GM21737 (cell line): ENCODE measurements around the gene P2RX1.
A peak's percentile ranks its signal among the peaks of the same experiment; 100 is the strongest.

Experiments
- ATAC-seq: cut with Tn5 transposase; IDR thresholded peaks from one replicate; pipeline ENCODE4 v1.9.1; 2021; ENCODE audit warnings: mild to moderate bottlenecking, moderate library complexity; ENCODE audit not compliant: unreplicated experiment

P2RX1 gene

GRCh38 chr17:3915995-3916696, at the start of gene P2RX1:
TSS of gene P2RX1 (minus strand) at chr17:3916465. CDS start at chr17:3916225, 240 bp downstream.
- ATAC-seq, result no peak

- ATAC-seq, result no peak
These were observed 49.0 kb upstream of the P2RX1 start for GRCh38 chr17:3965118-3965800.

GRCh38 chr17:3964203-3965117, 48.2 kb upstream of the P2RX1 start, which contains the start of gene ATP2A3:
TSS of gene ATP2A3 (minus strand) at chr17:3964437. CDS start at chr17:3964291, 146 bp downstream.
- ATAC-seq, result peak; percentile 51

DNA sequence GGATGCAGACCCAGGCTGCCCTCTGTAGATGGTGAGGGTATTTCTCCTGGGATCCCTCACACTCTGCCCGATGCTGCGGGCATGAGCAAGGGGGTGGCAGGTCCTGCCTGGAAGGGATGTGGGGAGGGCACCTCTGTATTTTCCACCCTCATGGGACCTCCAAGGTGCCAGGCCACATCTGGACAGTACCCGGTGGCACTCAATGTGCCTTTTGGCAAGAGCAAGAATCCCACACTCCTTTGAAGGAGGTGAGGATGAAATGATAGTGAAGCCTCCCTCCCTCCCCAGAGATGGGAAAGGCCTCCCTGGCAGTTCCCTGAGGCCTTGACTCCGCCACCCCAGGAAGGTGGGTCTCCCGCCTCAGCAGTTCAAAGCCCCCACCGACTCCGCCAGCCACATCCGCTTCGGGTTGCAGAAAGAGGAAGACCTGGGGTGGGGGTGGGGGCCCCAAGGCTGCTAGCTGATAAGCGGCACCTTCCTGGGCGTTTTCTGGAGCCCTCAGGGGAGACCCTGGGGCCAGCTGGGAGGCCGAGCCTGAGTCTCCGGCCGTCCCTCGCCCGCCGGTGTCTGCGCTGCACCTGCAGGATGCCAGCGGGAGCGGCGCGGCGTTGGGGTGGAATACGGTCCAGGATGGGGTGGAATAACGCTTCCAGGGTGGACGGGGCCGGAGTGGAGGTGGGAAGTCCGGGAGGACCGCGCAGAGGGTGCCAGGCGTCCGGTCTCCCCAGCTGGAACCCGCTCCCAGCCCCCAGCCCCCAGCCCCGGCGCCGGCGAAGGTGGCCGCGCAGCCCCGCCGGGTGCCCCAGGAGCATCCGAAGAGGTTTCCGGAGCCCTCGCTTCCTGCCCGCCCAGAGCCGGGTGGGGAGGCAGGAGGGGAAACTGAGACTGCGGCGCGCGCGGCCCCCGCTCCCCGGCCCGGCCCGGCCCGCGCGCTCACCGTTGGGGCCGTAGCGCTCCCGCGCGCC, 47.3 kb upstream of the P2RX1 start:
- peak; percentile 18 for ATAC-seq

GRCh38 chr17:3962965-3963236, 46.6 kb upstream of the P2RX1 start:
- no peak for ATAC-seq

- ATAC-seq, result no peak
These were observed 46.1 kb upstream of the P2RX1 start for GRCh38 chr17:3962217-3962964.

GRCh38 chr17:3961564-3962047, 45.3 kb upstream of the P2RX1 start:
- no peak for ATAC-seq

- no peak for ATAC-seq
These were observed 44.5 kb upstream of the P2RX1 start for GRCh38 chr17:3960764-3961163.

DNA sequence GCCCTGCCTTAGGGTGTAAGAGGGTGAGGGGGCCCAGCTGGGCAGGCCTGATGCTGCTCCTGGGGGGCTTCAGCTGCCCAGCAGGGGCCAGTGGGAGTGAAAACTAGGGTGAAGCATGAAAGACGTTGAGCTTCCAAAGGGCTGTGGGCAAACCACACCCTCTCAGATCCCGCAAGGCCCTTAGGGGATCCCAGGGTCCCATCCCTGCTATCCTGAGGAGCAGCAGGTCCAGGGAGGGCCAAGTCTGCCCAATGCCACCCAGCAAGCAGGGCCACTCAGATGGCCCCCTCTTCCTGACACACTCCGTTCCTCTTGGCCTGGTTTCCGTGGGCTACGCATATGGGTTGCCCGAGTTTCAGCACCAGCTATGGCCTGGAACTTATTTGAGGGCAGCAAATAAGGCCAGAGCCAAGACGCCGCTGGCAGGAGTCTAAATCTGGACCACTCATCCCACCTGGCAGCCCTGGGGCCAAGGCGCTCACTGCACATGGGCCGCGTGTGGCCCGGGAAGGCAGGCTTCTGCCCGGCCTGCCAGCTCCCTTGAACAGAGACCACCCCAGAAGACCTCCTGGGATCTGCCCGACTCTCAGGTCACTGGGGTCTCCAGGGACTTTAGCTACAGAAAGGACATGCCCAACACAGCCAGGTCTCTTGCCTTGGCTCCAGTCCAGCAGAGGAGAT, 43.8 kb upstream of the P2RX1 start:
- ATAC-seq, result no peak

GRCh38 chr17:3959295-3959899, 43.1 kb upstream of the P2RX1 start:
- ATAC-seq, result no peak

DNA sequence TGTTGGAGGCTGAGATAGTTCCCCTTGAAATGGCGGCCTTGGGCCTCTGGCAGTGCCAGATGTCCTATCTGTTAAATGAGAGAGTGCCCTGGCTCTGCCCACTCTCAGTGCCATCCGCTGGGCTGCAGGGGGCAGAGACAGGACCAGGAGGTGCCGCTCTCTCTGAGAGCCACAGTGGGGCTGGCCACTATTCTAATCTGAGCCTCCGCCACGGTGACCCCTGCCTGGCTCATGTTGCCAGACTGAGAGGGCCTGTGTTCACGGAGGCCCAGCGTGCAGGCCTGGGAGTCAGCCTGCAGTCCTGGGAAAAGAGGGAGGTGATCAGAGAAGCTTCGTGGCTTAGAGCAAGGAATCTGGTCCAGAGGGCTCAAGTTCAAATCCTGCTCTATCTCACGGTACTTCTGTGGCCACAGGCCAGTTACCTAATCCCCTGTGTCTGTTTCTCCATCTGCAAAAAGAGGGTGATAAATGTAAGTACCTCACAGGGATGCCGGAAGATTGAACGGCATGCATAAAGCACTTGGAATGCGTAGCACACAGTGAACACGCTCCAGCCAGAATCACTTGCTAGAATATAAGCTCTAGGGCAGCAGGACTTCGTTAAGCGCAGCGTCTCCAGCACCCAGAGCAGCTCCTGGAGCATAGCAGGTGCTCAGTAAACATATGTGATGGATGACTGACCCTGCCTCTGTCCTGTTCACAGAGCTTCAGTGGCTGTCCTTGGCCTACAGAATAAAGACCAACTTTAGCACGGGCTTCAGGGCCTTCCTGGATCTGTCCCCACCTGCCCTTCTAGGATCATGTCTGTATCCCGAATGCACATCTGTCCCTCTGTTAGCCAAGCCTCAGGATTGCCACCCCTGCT, 41.7 kb upstream of the P2RX1 start:
- no peak for ATAC-seq

GRCh38 chr17:3956983-3957382, 40.7 kb upstream of the P2RX1 start:
- no peak for ATAC-seq

GRCh38 chr17:3956327-3956957, 40.2 kb upstream of the P2RX1 start:
- ATAC-seq, result no peak

DNA sequence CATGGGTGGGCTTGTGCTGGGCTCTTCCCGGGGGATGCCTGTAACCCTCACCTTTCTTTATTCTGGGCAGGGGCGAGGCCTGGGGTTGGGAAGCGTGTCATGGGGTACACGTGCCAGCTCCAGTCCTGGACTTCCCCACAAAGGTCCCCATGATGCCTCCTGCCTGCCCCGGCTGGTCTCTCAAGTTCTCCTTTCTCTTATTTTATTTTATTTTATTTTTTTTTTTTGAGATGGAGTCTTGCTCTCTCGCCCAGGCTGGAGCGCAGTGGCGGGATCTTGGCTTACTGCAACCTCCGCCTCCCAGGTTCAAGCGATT, 39.4 kb upstream of the P2RX1 start:
- ATAC-seq, result no peak

GRCh38 chr17:3954976-3955672, 38.9 kb upstream of the P2RX1 start:
- no peak for ATAC-seq

- ATAC-seq, result no peak
These were observed 37.8 kb upstream of the P2RX1 start for GRCh38 chr17:3954086-3954485.

DNA sequence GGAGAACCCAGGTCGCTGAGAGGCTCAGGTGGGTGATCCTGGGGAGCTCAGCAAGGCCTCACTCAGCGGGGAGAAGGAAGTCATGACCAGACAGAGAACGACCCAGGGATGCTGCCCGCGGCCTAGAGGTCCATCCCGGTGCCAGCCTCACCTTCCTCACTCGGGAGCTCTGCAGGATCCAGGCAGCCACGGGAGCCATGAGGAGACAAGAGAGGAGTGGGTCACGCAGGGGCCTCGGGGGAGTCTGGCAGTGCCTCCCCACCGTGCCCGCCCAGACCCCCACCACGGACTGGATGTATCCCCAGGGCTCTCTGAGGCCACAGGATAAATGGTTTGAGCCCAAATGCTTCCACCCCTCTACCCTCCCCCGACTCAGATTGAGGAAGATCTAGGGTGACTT, 37.3 kb upstream of the P2RX1 start:
- ATAC-seq, result no peak
